Neural cell (in vitro differentiated cells): ENCODE measurements around the gene KRAS.

Experiments
- TAF1 ChIP-seq: IDR thresholded peaks from 2 replicates; pipeline ENCODE4 v1.6.1; 2012; ENCODE audit warnings: low read depth
- TF ChIP-seq, protein P1 (sequence below): fragments of 450-650 bp; IDR thresholded peaks from 2 replicates; pipeline ENCODE4 v1.5.1; 2014; ENCODE audit warnings: antibody characterized with exemption, mild to moderate bottlenecking, moderate library complexity; ENCODE audit not compliant: poor library complexity, severe bottlenecking

DNA sequence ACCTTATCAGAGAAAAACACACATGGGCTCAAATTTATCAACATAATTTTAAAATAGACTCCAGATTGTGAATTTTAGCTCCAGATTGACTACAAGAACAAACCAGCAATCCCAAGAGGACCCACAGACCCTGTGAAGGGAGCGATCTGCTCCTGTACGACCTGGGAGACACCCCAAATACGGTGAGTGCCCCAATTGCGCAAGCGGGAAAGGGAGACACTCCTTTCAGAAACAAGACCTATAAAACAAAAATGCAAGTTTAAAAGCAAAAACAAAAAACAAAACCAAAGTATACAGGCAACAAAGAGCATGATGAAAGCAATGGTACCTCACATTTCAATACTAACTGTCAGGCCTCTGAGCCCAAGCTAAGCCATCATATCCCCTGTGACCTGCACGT is 87.9 kb downstream of the KRAS start:
- TF ChIP-seq TAF1, result no peak
- TF ChIP-seq, protein P1, sequence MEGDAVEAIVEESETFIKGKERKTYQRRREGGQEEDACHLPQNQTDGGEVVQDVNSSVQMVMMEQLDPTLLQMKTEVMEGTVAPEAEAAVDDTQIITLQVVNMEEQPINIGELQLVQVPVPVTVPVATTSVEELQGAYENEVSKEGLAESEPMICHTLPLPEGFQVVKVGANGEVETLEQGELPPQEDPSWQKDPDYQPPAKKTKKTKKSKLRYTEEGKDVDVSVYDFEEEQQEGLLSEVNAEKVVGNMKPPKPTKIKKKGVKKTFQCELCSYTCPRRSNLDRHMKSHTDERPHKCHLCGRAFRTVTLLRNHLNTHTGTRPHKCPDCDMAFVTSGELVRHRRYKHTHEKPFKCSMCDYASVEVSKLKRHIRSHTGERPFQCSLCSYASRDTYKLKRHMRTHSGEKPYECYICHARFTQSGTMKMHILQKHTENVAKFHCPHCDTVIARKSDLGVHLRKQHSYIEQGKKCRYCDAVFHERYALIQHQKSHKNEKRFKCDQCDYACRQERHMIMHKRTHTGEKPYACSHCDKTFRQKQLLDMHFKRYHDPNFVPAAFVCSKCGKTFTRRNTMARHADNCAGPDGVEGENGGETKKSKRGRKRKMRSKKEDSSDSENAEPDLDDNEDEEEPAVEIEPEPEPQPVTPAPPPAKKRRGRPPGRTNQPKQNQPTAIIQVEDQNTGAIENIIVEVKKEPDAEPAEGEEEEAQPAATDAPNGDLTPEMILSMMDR, result no peak
